Non-pigmented ciliary epithelial cell (primary cell): ENCODE results near the gene PEX5L.
A peak's percentile ranks its signal among the peaks of the same experiment; 100 is the strongest.
"Not testable (repeated sequence)": the region's sequence is repeated elsewhere in the genome, so short reads cannot be mapped to it uniquely, and the experiment has no call there.

Source experiments
- DNase-seq: peaks from one replicate; pipeline ENCODE4 v3.0.0-alpha.2; 2010; ENCODE audit warnings: low read depth

The PEX5L gene

DNA sequence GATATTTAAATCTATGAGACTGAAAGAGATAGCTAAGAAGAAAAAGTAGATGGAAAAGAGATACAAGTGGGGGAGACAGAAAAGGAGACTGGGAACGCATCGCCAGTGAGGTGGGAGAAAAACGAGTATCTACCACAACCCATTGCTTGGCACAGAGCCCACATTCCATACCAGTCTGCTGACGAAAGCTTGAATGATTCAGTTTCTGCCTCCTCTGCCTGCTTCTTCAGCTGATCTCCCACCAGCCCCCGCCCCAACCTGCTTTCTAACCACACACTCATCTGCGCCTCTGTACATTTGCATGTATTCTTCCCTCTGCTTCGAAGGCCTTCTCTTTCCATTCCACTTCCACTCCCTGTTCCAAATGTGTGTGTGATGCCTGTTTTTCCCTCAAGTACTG is 195.8 kb downstream of the PEX5L start:
- DNase-seq: peak; percentile 59

DNA sequence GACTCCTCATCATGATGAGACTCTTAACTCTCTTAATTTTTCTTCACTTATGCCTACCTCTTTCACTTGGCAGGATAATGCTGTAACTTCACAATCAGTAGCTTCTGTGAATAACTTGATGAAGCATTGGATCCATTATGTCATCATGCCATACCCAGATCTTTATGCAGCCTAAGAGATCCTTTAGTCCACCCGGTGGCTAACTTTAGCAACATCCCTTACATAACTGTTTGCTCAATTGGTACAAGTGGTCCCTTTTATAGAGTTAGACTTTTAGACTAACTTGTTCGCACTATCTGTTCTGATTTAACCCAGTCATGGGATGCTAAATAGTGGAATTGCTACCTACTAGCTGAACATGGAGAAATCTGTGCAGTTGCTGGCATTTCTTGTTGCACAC is 199.4 kb downstream of the PEX5L start:
- no peak for DNase-seq

DNA sequence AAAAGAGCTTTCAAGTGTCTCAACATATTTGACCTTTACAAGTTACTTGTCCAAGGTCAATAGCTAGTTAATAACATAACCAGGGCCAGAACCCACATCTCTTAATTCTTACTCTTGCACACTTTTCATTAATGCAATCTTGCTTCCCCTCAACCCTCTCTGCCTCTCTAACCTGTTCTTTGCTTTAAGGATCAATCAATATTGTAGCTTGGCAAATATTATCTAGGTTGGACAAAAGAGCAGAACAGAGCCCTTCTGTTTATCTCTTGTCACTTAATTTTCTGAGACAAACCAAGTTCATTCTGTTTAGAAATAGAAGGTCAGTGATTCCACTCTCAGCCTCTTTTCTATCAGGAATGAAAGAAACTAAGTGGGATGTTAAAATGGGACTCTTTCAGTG is 203.4 kb downstream of the PEX5L start:
- no peak for DNase-seq

DNA sequence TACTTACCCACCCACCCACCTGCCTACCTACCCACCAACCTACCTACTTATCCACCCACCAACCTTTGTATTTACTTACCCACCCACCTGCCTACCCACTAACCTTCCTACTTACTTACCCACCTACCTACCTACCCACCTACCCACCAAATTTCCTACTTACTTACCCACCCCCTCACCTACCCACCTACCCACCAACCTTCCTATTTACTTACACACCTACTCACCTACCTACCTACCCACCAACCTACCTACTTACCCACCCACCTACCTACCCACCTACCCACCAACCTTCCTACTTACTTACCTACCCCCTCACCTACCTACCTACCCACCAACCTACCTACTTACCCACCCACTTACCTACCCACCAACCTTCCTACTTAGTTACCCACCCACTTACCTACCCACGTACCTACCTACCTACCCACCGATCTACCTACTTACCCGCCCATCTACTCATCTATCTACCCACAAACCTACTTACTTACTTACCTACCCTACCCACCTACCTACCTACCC is 204.3 kb downstream of the PEX5L start:
- no peak for DNase-seq

DNA sequence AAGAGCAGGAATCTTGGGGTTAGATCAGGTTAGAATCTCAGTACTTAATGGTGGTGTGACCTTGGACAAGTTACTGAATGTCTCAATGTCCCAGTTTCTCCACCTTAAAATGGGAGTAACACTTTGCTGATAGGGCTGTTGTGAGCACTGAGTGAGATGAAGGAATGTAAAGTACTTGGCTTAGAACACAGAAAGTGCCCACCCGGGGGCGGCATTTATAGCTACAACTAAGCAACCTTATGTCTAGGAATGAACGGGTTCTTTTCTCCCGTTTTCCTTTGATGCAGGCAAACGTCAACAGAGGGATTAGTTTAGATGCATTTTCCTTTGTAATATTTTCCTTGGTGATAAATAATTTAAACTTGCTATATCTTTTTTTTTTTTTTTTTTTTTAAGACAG is 207.3 kb downstream of the PEX5L start:
- no peak for DNase-seq

DNA sequence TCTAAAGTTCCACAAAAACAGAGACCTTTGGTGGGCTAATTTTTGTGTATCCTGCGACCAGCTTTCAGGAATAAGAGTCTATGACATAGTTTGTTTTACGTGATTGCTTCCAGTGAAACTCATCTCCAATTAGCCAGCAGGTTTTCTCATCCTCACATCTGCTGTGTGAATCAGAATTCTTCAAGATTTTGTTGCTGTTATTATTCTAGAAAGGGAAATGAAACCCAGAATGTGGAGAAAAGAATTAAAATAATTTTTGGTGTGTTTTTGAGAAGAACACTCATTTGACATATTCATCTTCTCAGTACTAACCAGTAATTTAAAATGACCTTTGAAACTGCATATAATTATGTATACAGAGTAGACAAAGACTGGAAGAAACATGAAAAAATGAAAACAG is 208.0 kb downstream of the PEX5L start:
- DNase-seq: no peak

DNA sequence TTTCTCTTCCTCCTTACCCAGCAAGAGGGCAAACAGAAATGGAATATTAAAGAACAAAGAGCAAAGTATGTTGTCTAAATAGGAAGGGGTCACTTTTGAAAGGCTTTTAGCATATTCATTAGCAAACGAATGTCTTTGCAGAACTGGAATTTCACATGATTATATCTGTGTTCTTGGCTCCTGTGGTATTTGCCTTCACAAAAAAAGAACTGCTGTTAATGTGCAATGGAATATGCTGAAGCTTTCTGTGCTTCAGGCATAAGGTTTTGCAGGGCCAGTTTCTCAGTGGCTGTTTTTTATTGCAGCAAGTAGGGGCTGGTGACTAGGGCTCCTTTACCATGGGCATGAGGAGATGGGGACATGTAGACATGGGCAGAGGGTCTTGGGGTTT is 210.5 kb downstream of the PEX5L start:
- no peak for DNase-seq

DNA sequence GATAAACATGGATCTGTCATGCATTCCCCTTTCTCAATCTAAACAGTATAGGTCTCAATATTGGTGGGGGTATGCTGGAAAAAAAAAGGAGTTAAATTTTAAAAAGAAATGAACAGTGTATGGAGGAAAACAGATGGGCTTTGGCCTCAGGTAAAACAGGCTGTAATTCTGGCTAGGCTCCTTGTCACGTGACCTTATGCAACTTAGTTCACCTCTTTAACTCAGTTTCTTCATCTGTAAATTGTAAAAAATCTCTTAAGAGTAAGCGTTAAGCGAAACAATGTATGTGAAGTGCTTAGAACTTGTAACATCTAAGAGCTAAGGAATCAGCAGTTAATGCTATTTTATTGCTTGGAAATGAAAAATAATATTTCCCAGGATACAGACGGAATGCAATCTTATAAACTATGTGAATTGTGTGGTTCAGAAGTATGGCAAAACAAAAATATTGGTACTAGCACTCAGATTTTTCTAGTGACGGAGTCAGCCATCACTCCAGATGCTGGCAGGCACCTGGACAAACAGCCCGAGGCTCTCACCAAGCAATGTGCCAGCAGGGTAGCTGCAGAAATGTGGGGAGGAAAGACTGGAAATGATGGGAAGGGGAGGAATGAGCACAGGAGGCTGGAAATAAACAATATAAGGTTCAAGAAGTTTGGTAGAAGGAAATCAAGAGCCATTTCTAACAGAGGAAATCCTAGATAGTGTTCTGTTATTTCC is 211.1 kb downstream of the PEX5L start:
- no peak for DNase-seq

DNA sequence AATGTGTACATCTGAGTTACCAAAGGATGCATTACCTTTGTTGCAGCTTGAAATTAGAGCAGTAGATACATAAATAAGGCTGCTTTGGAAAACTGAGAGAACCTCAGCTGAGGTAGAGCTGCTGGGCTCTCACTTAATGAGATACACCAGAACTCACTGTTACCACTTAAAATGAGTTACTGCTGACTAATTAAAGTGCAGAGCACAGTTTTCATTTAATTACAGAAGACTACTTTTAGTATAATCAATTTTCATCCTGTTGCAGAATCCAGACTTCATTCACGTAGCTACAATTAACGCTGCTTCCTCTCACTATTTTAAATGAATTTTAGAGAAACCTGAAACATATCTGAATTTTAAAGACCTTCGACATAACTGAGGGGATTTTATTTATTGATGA is 214.4 kb downstream of the PEX5L start:
- DNase-seq: no peak

DNA sequence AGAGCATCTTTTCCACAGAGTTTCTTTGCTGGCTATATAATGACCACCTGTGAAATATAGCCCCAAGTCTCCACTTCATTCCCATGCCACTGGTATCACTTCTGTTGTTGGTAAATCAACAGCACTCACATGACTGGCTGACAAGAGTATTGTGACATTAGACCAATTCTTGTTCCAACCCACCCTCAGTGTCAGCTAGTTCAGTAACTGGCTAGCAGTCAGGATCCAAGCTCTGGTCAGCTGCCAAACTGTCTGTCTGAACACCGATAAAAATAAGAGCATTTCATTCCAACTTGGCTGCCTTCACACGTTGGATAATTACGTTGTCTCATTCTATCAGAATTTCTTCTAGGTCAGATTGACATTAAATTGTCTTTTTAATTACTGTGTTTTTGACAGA is 217.4 kb downstream of the PEX5L start:
- no peak for DNase-seq

DNA sequence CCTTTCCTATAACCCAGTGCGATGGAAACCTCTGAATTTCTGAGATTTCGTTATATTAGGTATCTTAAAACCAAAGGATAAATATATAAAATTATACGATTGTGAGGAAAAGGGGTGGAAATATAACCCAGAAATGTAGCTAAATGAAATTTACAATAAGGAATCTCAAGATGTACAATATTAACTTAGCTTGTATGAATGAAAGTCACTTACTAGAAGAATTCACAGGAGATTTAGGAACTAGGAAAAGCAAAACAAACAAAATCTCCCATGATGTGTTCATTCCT is 224.7 kb downstream of the PEX5L start:
- no peak for DNase-seq

DNA sequence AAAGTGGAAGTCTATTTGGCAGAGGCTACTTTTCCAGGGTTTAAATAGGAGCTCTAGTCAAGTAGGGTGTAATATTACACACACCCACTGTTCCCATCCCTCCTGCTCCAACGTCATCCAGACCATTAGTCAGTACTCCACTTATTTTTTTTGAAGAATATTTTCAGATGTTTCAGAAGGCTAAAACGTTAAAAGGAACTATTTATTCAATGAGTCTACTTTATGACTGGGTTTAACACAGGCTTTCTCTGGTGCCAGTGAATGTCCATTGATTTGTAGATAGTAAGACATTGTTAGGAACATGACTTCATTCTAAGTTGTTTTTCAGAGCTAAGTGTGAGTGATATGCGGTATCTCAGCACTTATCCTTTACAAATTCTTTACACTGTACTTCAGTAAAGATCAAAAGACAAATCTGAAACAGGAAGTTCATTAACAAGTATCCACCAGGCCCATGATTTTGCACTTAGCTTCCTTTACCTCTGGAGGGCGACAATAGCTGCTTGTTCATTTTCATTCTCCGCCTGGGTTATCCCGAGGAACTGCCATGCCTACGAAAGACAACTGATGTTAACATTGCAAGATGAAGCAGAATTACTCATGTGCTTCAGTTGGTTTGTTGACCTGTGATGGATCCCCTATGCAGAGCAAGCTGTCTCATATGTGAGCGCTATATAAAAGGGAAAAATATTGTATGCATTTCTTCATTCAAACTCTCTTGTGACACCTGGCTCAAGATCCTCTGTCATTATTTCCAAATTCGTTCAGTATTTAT is 225.2 kb downstream of the PEX5L start:
- peak; percentile 65 for DNase-seq

DNA sequence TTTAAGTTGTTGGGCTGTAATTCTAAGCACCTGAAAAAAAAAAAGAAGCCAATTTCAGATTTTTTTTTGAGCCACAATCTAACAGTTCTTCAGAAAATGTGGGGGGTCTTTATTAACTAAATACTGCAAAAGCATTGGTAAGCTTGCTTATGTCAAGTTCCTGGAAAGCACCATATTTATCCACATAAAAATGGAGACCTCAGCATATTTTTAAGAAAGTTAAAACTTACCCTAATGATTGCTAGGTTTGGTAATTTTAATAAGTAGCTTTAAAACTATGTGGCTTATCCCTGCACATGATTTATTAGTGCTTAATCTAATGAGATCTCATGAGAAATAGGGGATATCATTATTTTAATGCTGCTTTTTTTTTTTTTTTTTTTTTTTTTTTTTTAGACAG is 227.1 kb downstream of the PEX5L start:
- DNase-seq: no peak

DNA sequence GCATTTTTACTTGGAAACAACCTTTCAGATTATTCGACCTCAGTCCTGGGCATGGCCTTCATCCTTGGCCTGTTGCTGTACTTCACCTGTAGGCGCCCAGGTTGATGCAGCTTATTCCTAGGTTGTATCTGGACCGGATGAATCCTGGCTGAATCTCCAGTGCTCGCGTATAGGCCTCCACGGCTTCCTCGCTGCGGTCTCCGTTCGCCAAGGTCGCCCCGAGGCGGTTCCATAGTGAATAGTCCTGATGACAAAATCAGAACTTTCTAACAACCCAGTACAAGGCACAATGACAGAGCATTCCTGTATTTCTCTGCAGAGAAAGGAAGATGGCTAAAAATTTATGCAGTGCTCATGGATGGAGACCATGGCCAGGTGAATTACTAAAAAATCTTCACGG is 229.1 kb downstream of the PEX5L start:
- no peak for DNase-seq

DNA sequence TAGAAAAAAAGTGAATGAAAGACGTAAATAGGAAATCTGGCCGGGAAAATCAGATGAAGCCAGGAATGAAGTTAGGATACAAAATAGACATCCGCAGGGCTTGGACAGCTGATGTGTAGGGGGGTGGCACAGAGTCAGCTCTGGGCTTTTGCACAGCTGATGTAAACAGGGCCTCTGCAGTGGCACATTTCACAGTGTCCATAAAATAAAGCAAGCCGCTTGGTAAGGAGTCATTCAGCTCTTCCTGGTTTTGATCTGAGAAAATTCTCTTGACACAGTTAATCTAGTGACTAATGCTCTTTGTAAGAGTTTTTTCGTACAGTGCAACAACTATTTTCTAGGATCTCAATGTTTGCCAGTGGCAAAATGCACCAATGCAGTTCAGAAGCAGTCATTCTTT is 230.6 kb downstream of the PEX5L start:
- no peak for DNase-seq

DNA sequence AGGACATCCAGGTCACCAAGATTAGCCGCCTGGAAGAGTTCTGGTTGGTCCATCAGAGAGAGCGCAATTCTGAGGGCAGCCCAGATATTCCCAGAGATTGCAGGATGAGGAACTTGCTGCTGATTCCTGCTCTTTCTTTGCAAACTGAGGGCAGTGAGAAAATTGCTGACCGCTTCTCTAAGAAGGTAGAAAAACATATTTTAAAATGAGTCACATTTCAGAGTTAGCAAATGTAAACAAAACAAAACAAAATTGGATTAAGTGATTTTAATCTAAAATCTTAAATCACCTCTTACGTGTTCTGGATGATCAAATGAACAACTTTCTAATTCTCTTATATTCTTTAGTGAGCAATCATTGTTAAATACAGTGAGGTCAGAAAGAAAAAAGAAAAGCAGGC is 234.9 kb downstream of the PEX5L start:
- DNase-seq: no peak

DNA sequence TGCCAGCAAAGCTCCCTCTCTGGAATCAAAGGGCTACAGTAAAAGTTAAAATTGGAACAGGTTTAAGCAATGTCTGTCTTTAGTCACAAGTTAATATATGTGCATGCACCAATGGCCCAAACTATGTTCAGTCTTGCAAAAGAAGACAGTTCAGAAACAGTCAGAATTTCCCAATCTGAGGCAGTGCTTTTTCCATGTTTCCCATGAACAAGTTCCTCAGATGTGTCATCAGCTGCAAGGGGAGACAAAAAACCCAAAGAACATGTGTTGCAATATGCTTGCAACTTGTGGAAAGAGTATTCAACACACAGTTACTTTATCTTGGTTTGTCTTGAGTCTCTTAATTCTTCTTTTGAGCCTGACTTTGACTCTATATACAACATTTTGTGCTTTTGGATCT is 235.5 kb downstream of the PEX5L start:
- peak; percentile 81 for DNase-seq

DNA sequence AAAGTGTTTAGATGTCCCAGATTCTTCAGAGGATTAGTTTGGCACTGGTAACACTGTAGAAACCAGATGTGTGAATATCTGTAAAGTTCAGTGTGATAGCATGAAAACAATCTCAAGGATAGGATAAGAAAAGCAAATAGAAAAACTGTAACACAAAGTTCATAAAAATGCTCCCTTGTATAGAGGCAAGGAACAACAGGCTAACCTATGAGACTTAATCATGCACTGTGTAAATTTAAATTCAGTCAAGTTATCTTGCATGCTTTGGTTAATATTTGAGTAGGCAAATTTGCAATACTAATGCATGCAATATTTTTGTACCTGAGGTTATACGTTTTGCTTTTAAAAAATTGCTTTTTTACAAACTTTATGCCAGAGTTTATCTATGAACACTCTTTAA is 239.5 kb downstream of the PEX5L start:
- DNase-seq: no peak

DNA sequence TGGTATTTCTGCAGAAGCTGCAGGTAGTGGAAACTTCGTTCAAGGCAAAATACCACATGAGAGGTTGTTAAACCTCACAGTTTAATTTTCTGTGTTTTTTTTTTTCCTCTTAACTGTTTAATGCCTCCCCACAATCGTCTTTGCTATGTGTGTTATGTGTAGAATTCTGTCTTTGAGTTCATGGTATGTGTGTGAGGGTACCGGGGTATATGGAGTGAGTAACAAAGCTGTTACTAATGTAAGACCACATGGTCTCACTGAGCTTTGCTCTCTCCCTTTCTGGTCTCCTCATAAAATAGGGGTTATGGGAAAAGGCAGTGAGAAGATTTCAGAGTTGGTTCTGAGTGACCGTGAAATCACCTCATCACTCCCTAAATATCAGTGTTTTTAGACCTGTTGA is 240.3 kb downstream of the PEX5L start:
- no peak for DNase-seq

DNA sequence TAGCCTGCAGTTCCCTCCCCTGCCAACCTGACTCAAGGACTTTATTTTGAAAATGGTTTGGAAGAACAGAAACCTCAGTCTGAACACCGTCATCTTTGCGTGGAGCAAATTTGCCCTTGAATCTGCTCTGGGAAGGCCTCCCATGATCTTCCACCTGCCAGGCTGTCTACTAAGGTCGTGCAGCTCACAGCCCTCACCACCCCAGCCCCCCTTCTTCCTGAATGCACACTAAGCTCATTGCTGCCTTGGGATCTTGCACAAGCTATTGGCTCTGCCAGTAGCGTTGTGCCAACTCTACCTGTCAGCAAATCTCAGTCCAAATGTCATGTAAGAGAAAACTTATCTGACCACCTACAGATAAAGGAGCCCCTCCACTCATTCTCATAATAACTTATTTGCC is 242.4 kb downstream of the PEX5L start:
- DNase-seq: no peak

DNA sequence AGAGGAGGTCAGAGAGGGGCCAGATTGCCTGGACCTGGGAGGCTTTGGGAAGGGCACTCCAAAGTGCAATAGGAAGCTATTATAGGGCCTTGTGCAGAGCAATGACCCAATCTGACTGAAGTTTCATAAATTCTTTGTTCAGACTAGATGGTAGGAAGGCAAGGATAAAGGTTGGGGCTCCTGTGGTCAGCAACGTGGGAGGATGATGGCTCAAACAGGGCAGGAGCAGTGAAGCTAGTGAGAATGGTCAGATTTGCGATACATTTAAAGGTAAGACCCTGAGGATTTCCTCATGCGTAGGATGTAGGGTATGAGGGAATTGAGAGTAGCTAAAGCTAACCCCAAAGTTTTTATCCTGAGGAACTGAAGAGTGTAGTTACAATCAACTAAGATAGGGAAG is 244.9 kb downstream of the PEX5L start:
- no peak for DNase-seq

DNA sequence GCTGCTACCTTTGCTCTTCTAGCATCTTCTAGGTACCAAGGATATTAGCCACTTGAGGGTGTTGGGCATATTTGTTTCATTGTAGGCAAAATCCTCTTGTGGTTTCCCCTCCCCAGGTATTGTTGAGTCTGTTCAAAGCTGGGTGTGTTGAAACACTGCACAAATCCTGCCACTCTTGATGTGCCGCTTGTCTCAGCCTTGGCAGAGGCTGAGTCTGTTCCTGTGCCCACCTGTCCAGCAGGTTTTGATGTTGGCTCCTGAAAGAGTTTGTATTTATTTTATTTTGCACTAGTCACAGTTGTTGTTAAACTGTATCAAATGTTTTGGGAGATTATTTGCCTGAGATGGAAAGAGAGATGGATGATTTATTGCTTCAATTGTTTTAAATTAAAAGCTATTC is 247.7 kb downstream of the PEX5L start:
- no peak for DNase-seq

DNA sequence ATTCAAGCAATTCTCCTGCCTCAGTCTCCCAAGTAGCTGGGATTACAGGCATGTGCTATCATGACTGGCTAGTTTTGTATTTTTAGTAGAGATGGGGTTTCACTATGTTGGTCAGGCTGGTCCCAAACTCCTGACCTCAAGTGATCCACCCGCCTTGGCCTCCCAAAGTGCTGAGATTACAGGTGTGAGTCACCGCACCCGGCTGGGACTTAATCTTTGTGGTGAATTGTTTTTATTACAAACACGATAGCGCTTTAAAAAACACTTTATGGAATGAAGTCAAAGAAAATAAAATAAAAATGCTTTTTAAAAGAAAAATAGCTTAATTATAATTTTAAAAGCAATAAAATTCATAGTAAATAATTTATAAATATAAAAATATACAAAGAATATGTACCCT is 253.9 kb downstream of the PEX5L start:
- not testable (repeated sequence) for DNase-seq
